OCI-LY7 (cell line): ENCODE measurements around the gene CALN1. TPM values are rescaled to one million over a fixed set of nuclear protein-coding genes. Genes with fewer than 3 reads are reported as not detected.

Experiments
- BruUV-seq: library from RNA; stranded (reverse); fragments of 400-500 nt; replicated peaks from 2 replicates; lab custom pipeline; 2021; lab: Mats Ljungman, UMichigan
- CTCF ChIA-PET: fragments of 300-600 bp; sonication (Branson Sonifier 250); formaldehyde crosslinking; loops from one replicate; lab custom pipeline; 2022; ENCODE audit warnings: antibody characterized with exemption; ENCODE audit not compliant: unreplicated experiment; lab: Charles Lee
- POLR2A ChIA-PET: fragments of 300-600 bp; sonication (Branson Sonifier 250); formaldehyde crosslinking; loops from one replicate; lab custom pipeline; 2022; ENCODE audit warnings: antibody characterized with exemption; lab: Charles Lee
- DNase-seq: peaks from one replicate; pipeline ENCODE4 v3.0.0-alpha.2; 2015; ENCODE audit warnings: low spot score
- H2AFZ ChIP-seq: fragments of 200-600 bp; sonication (generic), shearing (Covaris generic); 2 replicates; pipeline ENCODE4 v1.6.1; 2014; ENCODE audit warnings: mild to moderate bottlenecking, antibody characterized with exemption, low read length, moderate library complexity
- H3K27ac ChIP-seq: fragments of 200-600 bp; sonication (generic); 2 replicates; pipeline ENCODE4 v1.5.1; 2014; ENCODE audit warnings: mixed run types, low read depth, mild to moderate bottlenecking, moderate library complexity, low read length, inconsistent platforms; ENCODE audit not compliant: poor library complexity, severe bottlenecking
- H3K36me3 ChIP-seq: fragments of 200-600 bp; sonication (generic); 2 replicates; pipeline ENCODE4 v1.6.1; 2014; ENCODE audit warnings: mild to moderate bottlenecking, antibody characterized with exemption, low read length, moderate library complexity, mixed read lengths; ENCODE audit not compliant: insufficient read depth
- H3K4me1 ChIP-seq: fragments of 200-600 bp; sonication (generic); 2 replicates; pipeline ENCODE4 v1.5.1; 2014; ENCODE audit warnings: mild to moderate bottlenecking, low read length; ENCODE audit not compliant: insufficient read depth, poor library complexity, severe bottlenecking
- H3K4me2 ChIP-seq: fragments of 200-600 bp; sonication (generic); 2 replicates; pipeline ENCODE4 v1.6.1; 2014; ENCODE audit warnings: mild to moderate bottlenecking, low read length
- H3K4me3 ChIP-seq: fragments of 200-600 bp; sonication (generic); 2 replicates; pipeline ENCODE4 v1.5.1; 2014; ENCODE audit warnings: mild to moderate bottlenecking, low read depth, low read length; ENCODE audit not compliant: poor library complexity, severe bottlenecking
- H3K79me2 ChIP-seq: fragments of 200-600 bp; sonication (generic); 2 replicates; pipeline ENCODE4 v1.6.1; 2016; ENCODE audit warnings: low read depth, mild to moderate bottlenecking, low read length, moderate library complexity, mixed read lengths; ENCODE audit not compliant: insufficient read depth
- H3K9me2 ChIP-seq: fragments of 200-600 bp; sonication (generic); 2 replicates; pipeline ENCODE4 v1.6.1; 2016; ENCODE audit warnings: mild to moderate bottlenecking, low read length, mixed read lengths; ENCODE audit not compliant: insufficient read depth
- H3K9me3 ChIP-seq: fragments of 200-600 bp; sonication (generic); 2 replicates; pipeline ENCODE4 v1.6.1; 2014; ENCODE audit warnings: mild to moderate bottlenecking, mixed run types, low read length, mixed read lengths
- H4K20me1 ChIP-seq: fragments of 200-600 bp; sonication (generic); 2 replicates; pipeline ENCODE4 v1.6.1; 2014; ENCODE audit warnings: mild to moderate bottlenecking, antibody characterized with exemption, low read length, moderate library complexity, mixed read lengths; ENCODE audit not compliant: insufficient read depth
- CTCF ChIP-seq: fragments of 200-600 bp; sonication (generic); conservative IDR thresholded peaks from 2 replicates; pipeline ENCODE4 v1.5.1; 2014; ENCODE audit warnings: mild to moderate bottlenecking, antibody characterized with exemption, low read length, moderate library complexity, mixed read lengths
- EZH2phosphoT487 ChIP-seq: fragments of 200-600 bp; sonication (generic); IDR thresholded peaks from 2 replicates; pipeline ENCODE4 v1.6.1; 2018; ENCODE audit warnings: low read depth, borderline replicate concordance, mild to moderate bottlenecking, mixed run types, antibody characterized with exemption, low read length, moderate library complexity, mixed read lengths
- intact Hi-C: fragments of 100-400 bp; cut with micrococcal nuclease; formaldehyde crosslinking; loops from one replicate; pipeline ENCODE4 v1.10.0; 2022; ENCODE audit not compliant: unreplicated experiment
- total RNA-seq, 2 experiments: library from RNA; depleted of rRNA in 1 of 2; stranded (reverse); fragments of >200 nt in 1 of 2; shearing (Covaris generic) in 1 of 2; gene quantifications; 2 replicates each; pipeline ENCODE4 v1.2.3, GENCODE V29; 2014 to 2022

CALN1 gene
- total RNA-seq, 2 experiments from 2014 or later = not detected

- intact Hi-C loops = no loop called here
- DNase-seq = no peak
- no TSS peak for BruUV-seq
- H4K20me1 ChIP-seq = no peaks in the 10 kb centered on the region
- H3K4me2 ChIP-seq = no peak overlapping the region
- CTCF ChIA-PET = no interaction called here
- H3K9me3 ChIP-seq = no peaks in the 10 kb centered on the region
- TF ChIP-seq CTCF (no peak), EZH2phosphoT487 (no peak)
- H3K27ac ChIP-seq = no peak overlapping the region
- no peaks in the 10 kb centered on the region for H3K9me2 ChIP-seq
- H3K79me2 ChIP-seq = no peaks in the 10 kb centered on the region
- no peaks in the 10 kb centered on the region for H3K4me1 ChIP-seq
- H3K4me3 ChIP-seq = no peak overlapping the region
- H2AFZ ChIP-seq = no peak overlapping the region
- no peaks in the 10 kb centered on the region for H3K36me3 ChIP-seq
- POLR2A ChIA-PET = interaction anchor here (1.2 kb wide), 1 partner anchor 18 kb away, joined by 9 read pairs; no protein-coding TSS in a partner anchor
Observed at GRCh38 chr7:71857338-71857737, 554.8 kb downstream of the CALN1 start.

GRCh38 chr7:71854546-71855397 lies 557.4 kb downstream of the CALN1 start:
- H3K27ac ChIP-seq = no peak overlapping the region
- H3K9me3 ChIP-seq = no peaks in the 10 kb centered on the region
- no peaks in the 10 kb centered on the region for H3K9me2 ChIP-seq
- intact Hi-C loops = no loop called here
- no peaks in the 10 kb centered on the region for H3K4me1 ChIP-seq
- ChIA-PET CTCF (no interaction called here), POLR2A (interaction anchor here (0.6 kb wide), 1 partner anchor 68 kb away, joined by 3 read pairs; no protein-coding TSS in a partner anchor)
- H3K36me3 ChIP-seq = no peaks in the 10 kb centered on the region
- H2AFZ ChIP-seq = no peak overlapping the region
- TF ChIP-seq CTCF (no peak), EZH2phosphoT487 (no peak)
- no peak overlapping the region for H3K4me3 ChIP-seq
- no peak overlapping the region for H3K4me2 ChIP-seq
- no peaks in the 10 kb centered on the region for H3K79me2 ChIP-seq
- H4K20me1 ChIP-seq = no peaks in the 10 kb centered on the region
- DNase-seq = no peak
- BruUV-seq = no TSS peak
